Left renal pelvis (tissue), 4 donors: ENCODE results near the gene AGPAT3. TPM values are rescaled to one million over a fixed set of nuclear protein-coding genes. Genes with fewer than 3 reads are reported as not detected.
"Not testable (repeated sequence)": the region's sequence is repeated elsewhere in the genome, so short reads cannot be mapped to it uniquely, and the experiment has no call there.

Experiments
- DNase-seq, 4 donors: peaks; one replicate each; pipeline ENCODE4 v3.0.0-alpha.2; 2013; ENCODE audit warnings: low read depth in 4 of 4, low spot score in 3 of 4
- polyA plus RNA-seq, 4 donors: library from polyadenylated mRNA; unstranded; fragments of 120-200 nt; gene quantifications; one replicate each; pipeline ENCODE4 v1.2.1, GENCODE V29; 2013; ENCODE audit not compliant: insufficient read length in 4 of 4

The AGPAT3 gene
- polyA plus RNA-seq, 4 donors: 24.3 to 69.1 (median 51.0) TPM

- no peak for DNase-seq
Measured at GRCh38 chr21:43881283-43881682, 16.3 kb downstream of the AGPAT3 start.

- DNase-seq: no peak
Measured at GRCh38 chr21:43881935-43882334, 16.9 kb downstream of the AGPAT3 start.

GRCh38 chr21:43882952-43883545, 18.0 kb downstream of the AGPAT3 start:
- DNase-seq: no peak

GRCh38 chr21:43884012-43884860, 19.2 kb downstream of the AGPAT3 start:
- no peak for DNase-seq

GRCh38 chr21:43884861-43885417, 19.9 kb downstream of the AGPAT3 start:
- DNase-seq: no peak

GRCh38 chr21:43885721-43886120, 20.7 kb downstream of the AGPAT3 start:
- DNase-seq: no peak

GRCh38 chr21:43886565-43886964, 21.5 kb downstream of the AGPAT3 start:
- no peak for DNase-seq

GRCh38 chr21:43889069-43889468, 24.0 kb downstream of the AGPAT3 start:
- DNase-seq: no peak

GRCh38 chr21:43890042-43890441, 25.0 kb downstream of the AGPAT3 start:
- DNase-seq: no peak

- DNase-seq: no peak
Measured at GRCh38 chr21:43892334-43892733, 27.3 kb downstream of the AGPAT3 start.

GRCh38 chr21:43892984-43893535, 28.0 kb downstream of the AGPAT3 start:
- DNase-seq: no peak

GRCh38 chr21:43893536-43894205, 28.6 kb downstream of the AGPAT3 start:
- DNase-seq: no peak

- DNase-seq: no peak
Measured at GRCh38 chr21:43894206-43894577, 29.2 kb downstream of the AGPAT3 start.

GRCh38 chr21:43895196-43895595, 30.2 kb downstream of the AGPAT3 start:
- no peak for DNase-seq

GRCh38 chr21:43896696-43897299, 31.8 kb downstream of the AGPAT3 start:
- not testable (repeated sequence) for DNase-seq

GRCh38 chr21:43899307-43900077, 34.5 kb downstream of the AGPAT3 start:
- DNase-seq: no peak

- DNase-seq: no peak
Measured at GRCh38 chr21:43900078-43900385, 35.0 kb downstream of the AGPAT3 start.

GRCh38 chr21:43900690-43901089, 35.7 kb downstream of the AGPAT3 start:
- no peak for DNase-seq

GRCh38 chr21:43902441-43902840, 37.4 kb downstream of the AGPAT3 start:
- DNase-seq: no peak

GRCh38 chr21:43903451-43904091, 38.5 kb downstream of the AGPAT3 start:
- no peak for DNase-seq
